Progenitor cell of endocrine pancreas (in vitro differentiated cells): ENCODE results near the gene TMEM218. TPM values are rescaled to one million over a fixed set of nuclear protein-coding genes. Genes with fewer than 3 reads are reported as not detected.

Experiments
- DNase-seq: peaks from one replicate; pipeline ENCODE4 v3.0.0; 2021; ENCODE audit warnings: low spot score; ENCODE audit not compliant: unreplicated experiment
- H3K27ac Mint-ChIP-seq: 2 replicates; pipeline ENCODE4 v1.8.0; 2021; ENCODE audit warnings: mild to moderate bottlenecking, moderate library complexity, mixed read lengths
- H3K27me3 Mint-ChIP-seq: 2 replicates; pipeline ENCODE4 v1.8.0; 2021; ENCODE audit warnings: mixed read lengths
- H3K36me3 Mint-ChIP-seq: 2 replicates; pipeline ENCODE4 v1.8.0; 2022; ENCODE audit warnings: mixed read lengths; ENCODE audit not compliant: insufficient read depth
- H3K4me1 Mint-ChIP-seq: 2 replicates; pipeline ENCODE4 v1.8.0; 2021; ENCODE audit warnings: low read depth, mixed read lengths
- H3K4me3 Mint-ChIP-seq: 2 replicates; pipeline ENCODE4 v1.8.0; 2021; ENCODE audit warnings: low read depth, mild to moderate bottlenecking, moderate library complexity, mixed read lengths
- H3K9me3 Mint-ChIP-seq: 2 replicates; pipeline ENCODE4 v1.8.0; 2021; ENCODE audit warnings: low read depth, mixed read lengths
- long read RNA-seq: library from polyadenylated mRNA; unstranded; transcript quantifications from one replicate; pipeline ENCODE4 v2.0.0, GENCODE V29; 2020
- total RNA-seq: library from RNA; stranded (reverse); gene quantifications from 2 replicates; pipeline ENCODE4 v1.2.1, GENCODE V29; 2021
- TF ChIP-seq, protein P1 (sequence below): fragments of 200-600 bp; sonication (generic); IDR thresholded peaks from one replicate; pipeline ENCODE4 v1.5.0; 2021; ENCODE audit warnings: antibody characterized with exemption, mild to moderate bottlenecking; ENCODE audit not compliant: unreplicated experiment

TMEM218 gene
- 16.9 and 18.1 TPM in 2 replicates for total RNA-seq
- long read RNA-seq, full-length matches to known transcripts = 13 of 50 reads
- long read RNA-seq, partial matches to known transcripts = 3 of 50 reads
- long read RNA-seq, other reads (novel, unspliced or antisense) = 34 of 50 reads

DNA sequence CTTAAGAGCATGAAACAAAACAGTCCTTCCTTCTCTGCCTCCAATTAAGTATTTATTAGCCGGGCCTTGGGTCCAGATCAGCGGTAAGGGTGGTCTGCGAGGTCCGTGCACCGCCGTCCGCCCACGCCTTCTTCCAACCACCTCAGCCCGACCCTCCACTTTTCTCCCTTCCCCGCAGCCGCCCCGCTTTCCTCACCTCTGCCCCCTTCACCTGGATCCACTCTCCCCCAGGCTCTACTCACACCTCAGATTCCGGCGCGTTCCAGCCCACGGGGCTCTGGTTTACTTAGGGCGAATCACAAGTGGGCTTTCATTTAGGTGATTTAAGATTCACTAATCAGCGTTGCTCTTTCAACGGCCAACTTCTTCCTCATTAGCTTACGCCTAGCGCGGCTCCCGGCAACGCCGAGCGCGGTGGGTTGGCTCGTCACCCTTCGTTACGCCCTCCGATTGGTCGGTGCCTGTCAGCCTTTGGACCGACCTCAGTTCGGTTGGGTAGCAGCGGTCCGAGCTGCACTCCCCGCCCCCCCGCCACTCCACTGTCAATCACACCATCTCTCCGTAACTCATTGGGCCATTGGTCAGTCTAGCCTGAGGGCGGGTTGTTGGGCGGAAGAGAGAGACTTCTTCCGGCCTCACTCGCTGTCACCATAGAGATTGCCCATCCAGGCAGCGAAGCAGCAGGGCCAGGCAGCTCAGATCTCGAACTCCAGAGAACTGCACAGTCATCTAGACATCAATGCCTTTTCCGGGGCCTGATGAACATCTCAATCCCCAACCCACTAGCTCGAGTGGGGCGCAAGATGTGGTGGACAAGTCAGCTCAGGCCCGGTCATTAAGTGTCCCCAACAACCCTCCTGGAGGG is at the start of gene TMEM218:
Gene TMEM218 (minus strand): TSS at position 284 of the 865 bp plus-strand sequence. CDS start 9,385 bp downstream, outside the sequence.
- peak within 1 kb of the TSS; percentile 95 for H3K27ac Mint-ChIP-seq
- H3K9me3 Mint-ChIP-seq = peaks cover 12% of the 10 kb centered on the region
- peak within 1 kb of the TSS; percentile 97 for H3K4me3 Mint-ChIP-seq
- peak; percentile 98 for DNase-seq
- TF ChIP-seq, protein P1, sequence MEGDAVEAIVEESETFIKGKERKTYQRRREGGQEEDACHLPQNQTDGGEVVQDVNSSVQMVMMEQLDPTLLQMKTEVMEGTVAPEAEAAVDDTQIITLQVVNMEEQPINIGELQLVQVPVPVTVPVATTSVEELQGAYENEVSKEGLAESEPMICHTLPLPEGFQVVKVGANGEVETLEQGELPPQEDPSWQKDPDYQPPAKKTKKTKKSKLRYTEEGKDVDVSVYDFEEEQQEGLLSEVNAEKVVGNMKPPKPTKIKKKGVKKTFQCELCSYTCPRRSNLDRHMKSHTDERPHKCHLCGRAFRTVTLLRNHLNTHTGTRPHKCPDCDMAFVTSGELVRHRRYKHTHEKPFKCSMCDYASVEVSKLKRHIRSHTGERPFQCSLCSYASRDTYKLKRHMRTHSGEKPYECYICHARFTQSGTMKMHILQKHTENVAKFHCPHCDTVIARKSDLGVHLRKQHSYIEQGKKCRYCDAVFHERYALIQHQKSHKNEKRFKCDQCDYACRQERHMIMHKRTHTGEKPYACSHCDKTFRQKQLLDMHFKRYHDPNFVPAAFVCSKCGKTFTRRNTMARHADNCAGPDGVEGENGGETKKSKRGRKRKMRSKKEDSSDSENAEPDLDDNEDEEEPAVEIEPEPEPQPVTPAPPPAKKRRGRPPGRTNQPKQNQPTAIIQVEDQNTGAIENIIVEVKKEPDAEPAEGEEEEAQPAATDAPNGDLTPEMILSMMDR = no peak
- H3K36me3 Mint-ChIP-seq = no peaks in the 10 kb centered on the region
- peaks cover 10% of the 10 kb centered on the region for H3K4me1 Mint-ChIP-seq
- peaks cover 12% of the 10 kb centered on the region for H3K27me3 Mint-ChIP-seq

DNA sequence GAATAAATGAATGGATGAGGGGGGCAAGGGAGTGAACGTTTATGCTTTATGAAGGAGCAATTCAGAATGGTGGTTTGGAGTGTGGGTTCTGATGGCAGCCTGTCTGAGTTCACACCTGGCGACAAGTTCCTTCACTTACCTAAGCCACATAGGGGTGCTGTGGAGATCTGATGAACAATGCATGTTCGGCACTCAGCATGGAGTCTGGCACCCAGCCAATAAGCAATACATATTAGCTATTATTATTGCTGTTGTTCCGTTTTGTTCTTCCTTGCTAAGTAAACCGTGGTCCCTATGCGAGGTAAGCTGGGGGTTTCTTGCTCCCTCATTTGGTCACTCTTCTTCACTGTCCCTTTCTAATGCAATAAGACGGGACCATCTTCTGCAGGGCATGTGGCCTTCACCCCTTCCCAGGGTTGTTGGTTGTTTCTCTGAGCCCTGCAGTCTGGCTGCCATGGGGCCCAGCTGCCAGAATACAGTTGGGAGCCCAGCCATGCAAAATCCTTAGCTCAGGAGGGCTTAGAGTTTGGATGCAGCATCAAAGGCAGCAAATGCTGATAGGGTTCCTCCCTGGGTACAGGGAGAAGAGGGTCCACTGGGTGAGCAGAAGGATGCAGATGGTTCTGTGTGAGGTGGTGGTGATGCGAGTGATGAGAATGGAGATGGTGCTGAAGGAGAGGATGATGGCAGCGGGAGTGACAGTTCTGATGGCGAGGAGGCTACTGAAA is 46.7 kb upstream of the TMEM218 start:
- no peaks in the 10 kb centered on the region for H3K36me3 Mint-ChIP-seq
- TF ChIP-seq, protein P1 = no peak
- peaks cover 22% of the 10 kb centered on the region for H3K4me1 Mint-ChIP-seq
- H3K27ac Mint-ChIP-seq = no peak overlapping the region
- no peak overlapping the region for H3K4me3 Mint-ChIP-seq
- DNase-seq = no peak
- no peaks in the 10 kb centered on the region for H3K9me3 Mint-ChIP-seq
- peaks cover 7% of the 10 kb centered on the region for H3K27me3 Mint-ChIP-seq

DNA sequence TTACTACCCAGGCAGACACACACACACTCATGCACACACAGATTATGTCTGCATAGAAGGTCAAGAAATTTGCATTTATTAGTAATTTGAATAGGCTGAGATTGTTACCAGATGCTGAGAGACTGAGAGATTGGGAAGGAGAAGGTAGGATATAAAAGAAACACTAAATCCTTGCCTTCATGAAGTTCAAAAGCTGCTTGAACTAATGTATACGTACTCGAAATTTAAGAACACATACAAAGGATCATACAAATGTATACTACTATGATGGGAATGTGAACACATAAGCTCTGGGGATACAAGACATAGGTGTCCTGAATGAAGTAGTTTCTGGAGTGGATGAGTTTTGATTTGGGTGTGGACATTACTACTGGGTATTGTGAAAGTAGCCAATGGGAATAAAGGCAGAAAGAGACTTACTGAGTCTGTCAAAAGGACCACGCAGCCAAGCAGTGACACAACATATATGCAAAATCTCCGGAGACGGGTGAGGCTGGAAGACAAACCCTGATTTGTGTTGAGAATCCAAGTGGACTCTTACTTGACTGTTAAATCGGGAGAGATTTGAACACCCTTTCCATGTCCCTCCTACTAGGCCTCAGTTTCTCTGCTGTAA is 45.8 kb upstream of the TMEM218 start:
- H3K36me3 Mint-ChIP-seq = no peaks in the 10 kb centered on the region
- TF ChIP-seq, protein P1 = no peak
- H3K9me3 Mint-ChIP-seq = no peaks in the 10 kb centered on the region
- peaks cover 7% of the 10 kb centered on the region for H3K27me3 Mint-ChIP-seq
- no peak overlapping the region for H3K27ac Mint-ChIP-seq
- peaks cover 14% of the 10 kb centered on the region for H3K4me1 Mint-ChIP-seq
- DNase-seq = no peak
- H3K4me3 Mint-ChIP-seq = no peak overlapping the region

DNA sequence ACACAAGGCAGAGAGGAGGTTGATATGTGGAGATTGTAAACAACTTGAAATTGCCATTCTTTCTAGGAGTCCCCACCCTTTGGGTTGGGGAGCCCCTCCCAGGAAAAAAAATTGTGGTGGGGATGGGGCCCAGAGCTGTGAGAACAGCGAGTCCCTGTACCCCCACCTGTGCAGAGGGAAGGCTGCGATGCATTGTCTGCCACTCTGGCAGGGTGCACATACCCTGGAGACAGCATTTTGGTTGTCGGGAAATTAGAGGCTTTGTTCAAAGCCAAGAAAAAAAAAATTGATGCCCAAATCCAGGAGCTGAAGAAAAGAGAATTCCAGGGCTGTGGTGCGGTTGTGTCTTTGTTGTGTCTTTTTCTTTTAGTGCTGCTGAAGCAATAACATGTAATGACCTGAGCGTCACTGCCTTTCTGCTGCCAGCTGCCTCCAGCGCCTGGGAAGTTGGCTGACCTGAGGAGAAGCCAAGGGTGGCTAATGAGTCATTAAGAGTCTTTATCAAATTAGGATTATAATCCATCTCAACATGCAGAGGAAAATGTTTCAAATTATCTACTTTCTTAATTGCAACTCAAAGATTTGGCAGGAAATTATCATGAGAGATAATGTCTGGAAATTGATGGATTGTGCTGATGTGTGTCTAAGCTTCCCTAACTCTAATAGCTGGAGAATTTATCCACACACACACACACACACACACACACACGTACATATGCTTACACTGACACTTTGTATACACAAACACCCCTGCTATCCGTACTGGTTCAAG is 45.1 kb upstream of the TMEM218 start:
- TF ChIP-seq, protein P1 = no peak
- Mint-ChIP-seq H3K4me1 (peaks cover 14% of the 10 kb centered on the region), H3K4me3 (no peak overlapping the region), H3K36me3 (no peaks in the 10 kb centered on the region), H3K27ac (peak overlapping the region; percentile 47), H3K27me3 (peaks cover 7% of the 10 kb centered on the region), H3K9me3 (no peaks in the 10 kb centered on the region)
- no peak for DNase-seq
